GM18909 (cell line): ENCODE data around the gene EIF5A2.

Source experiments
- ATAC-seq: cut with Tn5 transposase; IDR thresholded peaks from one replicate; pipeline ENCODE4 v1.9.1; 2021; ENCODE audit warnings: mild to moderate bottlenecking; ENCODE audit not compliant: unreplicated experiment, poor library complexity

Gene EIF5A2

GRCh38 chr3:170863816-170864215 is 44.6 kb downstream of the EIF5A2 start:
- ATAC-seq, result no peak

DNA sequence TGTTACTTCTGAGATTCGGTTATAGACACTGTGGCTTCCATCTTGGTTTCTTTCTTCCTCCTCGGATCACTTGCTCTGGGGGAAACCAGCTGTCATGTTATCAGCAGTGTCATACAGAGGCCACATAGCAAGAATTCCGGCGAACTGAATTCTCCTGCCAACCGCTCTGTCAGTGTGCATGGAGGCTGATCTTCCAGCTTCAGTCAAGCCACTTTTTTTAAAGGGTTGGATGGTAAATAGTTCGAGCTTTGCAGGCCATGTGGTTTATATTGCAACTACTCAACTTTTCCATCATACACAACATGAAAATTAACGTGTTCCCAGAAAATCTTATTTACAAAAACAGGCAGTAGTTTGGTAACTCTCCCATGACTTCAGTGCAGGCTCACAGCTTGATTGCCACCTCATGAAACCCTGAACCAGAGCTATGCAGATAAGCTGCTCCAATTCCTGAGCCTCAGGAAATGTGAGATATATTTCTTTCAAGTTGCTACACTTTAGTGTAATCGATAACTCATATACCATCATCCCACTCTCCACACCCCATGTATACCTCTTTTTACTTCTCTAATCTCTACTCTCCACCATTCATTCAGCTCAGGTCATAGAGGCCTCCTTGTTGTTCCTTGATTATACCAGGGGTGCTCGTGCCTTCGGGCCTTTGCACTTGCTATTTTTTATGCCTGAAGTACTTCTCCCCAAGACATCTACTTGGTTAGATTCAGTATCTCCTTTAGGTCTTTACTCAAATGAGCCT is 45.6 kb downstream of the EIF5A2 start:
- no peak for ATAC-seq

DNA sequence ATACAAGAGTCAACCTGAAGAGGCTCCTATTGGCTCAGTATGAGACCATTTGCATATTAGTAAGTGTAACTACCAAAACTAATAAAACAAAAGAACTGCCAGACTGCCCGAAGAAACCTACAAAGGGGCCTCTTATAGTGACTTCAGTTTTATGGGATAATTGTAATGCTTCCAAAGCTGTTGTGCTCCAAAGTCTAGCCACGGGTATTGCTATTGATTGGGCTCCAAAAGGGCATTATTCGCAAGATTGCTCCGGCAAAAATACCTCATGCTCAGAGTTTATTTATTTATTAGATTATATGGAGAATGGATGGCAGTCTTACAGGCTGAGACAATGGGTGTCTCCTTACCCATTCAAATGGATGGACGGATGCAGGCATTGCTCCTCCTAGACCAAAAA is 49.8 kb downstream of the EIF5A2 start:
- no peak for ATAC-seq

DNA sequence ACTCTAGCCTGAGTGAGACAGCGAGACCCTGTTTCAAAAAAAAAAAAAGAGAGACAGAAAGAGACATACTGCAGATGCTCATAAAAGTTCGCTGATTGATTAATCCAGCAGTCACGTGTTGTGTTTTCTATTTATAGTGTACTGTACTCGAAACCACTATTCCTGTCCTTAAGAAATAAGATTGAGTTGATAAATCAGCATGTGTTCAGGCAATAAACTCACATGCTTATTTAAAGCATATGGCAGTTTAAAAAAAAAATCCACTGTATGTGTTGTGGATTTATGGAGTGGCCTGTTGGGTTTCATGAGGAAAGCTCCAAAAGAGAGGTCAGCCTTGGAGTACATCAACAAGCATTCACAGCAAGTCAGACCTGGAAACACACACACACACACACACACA is 56.1 kb downstream of the EIF5A2 start:
- no peak for ATAC-seq

DNA sequence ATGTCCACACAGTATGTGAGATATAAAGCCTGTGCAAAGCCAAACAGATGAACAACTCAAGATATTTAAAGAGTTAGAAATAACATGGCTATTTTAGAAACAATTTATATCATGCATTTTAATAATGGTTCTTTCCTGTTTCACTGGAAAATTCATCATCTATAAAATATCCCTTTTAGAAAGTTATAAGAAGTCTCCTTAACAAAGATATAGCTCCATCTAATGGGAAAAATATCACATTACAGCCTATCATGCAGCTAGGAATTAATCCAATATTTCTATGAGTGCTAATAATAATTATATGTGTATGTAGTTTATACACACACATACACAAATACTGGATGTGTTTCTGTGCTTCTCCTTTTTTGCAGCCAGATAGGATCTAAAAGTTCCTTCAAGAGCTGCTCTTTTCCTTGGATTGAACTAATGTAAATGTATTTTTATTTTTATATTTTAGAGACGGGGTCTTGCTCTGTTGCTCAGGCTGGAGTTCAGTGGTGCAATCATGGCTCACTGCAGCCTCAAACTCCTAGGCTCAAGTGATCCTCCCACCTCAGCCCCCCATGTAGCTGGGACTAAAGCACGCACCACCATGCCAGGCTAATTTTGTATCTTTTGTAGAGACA is 60.0 kb downstream of the EIF5A2 start:
- ATAC-seq, result no peak

GRCh38 chr3:170844377-170844776 is 64.1 kb downstream of the EIF5A2 start:
- ATAC-seq, result no peak

DNA sequence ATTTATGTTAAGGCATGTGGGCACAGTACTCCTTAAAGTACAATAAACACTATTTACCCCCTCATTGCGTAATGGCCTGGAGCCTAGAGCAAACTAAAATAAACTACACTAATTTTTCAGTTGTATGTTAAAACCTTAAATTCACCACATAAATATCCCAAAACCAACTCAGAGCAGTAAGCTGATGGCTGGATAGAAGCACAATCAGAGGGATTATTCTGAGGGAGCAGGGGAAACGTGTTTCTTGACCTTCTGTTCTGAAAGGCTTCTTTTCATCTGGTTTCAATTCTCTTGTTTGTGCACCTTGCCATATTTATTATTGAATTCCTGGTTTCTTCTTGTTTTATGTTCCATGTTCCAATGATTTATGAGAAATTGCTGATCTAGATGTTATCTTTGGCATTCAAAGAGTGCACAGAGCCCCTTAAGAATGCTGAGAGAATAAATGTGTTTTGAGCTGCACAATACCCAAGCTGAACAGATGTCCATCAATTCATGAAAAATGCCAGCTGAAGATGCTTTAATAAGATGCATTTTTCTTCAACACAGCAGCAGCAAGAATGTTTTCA is 68.1 kb downstream of the EIF5A2 start:
- ATAC-seq, result no peak

DNA sequence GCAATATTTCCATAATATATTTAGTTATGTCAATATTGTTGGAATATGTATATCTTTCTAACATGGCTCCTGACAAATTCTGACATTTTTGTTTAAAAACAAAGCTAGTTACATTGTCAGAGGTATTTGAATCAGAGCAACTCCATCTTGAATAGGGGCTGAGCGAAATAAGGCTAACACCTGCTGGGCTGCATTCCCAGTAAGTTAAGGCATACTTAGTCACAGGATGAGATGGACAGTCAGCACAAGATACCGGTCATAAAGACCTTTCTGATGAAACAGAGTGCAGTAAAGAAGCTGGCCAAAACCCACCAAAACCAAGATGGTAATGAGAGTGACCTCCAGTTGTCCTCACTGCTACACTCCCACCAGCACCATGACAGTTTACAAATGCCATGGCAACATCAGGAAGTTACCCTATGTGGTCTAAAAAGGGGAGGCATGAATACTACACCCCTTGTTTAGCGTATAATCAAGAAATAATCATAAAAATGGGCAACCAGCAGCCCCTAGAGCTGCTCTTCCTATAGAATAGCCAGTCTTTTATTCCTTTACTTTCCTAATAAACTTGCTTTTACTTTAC is 68.8 kb downstream of the EIF5A2 start:
- no peak for ATAC-seq
